Measurements from ENCODE around the gene GLDN.

GRCh38 chr15:51359981-51360380, 18.5 kb downstream of the GLDN start:
- no peak for TF ChIP-seq CTCF (IDR thresholded peaks at IDR 0.05)
- no peak for TF ChIP-seq POLR2A (IDR thresholded peaks at IDR 0.05)
- TF ChIP-seq POLR2AphosphoS5 (IDR thresholded peaks at IDR 0.05; ENCODE audit: insufficient read depth in 1 of 2, low read depth in 1 of 2): no peak

All from vagina (tissue), 2 donors.